GM18502 (cell line): ENCODE results near the gene OTOP3.

Source experiments
- ATAC-seq: cut with Tn5 transposase; IDR thresholded peaks from one replicate; pipeline ENCODE4 v1.9.1; 2021; ENCODE audit warnings: mild to moderate bottlenecking; ENCODE audit not compliant: unreplicated experiment, poor library complexity

The OTOP3 gene

GRCh38 chr17:74937064-74938051 lies 1.7 kb downstream of the OTOP3 start:
- ATAC-seq = no peak

GRCh38 chr17:74938194-74938950 lies 2.7 kb downstream of the OTOP3 start:
- ATAC-seq = no peak

- ATAC-seq = no peak
Observed at GRCh38 chr17:74939534-74939933, 3.8 kb downstream of the OTOP3 start.

GRCh38 chr17:74941128-74941725 lies 5.5 kb downstream of the OTOP3 start:
- ATAC-seq = no peak

- ATAC-seq = no peak
Observed at GRCh38 chr17:74943808-74944522, 8.3 kb downstream of the OTOP3 start.

- peak; percentile 54 for ATAC-seq
Observed at GRCh38 chr17:74945543-74945942, 9.8 kb downstream of the OTOP3 start.

GRCh38 chr17:74946641-74947040 lies 10.9 kb downstream of the OTOP3 start:
- no peak for ATAC-seq

GRCh38 chr17:74947041-74947754 lies 11.5 kb downstream of the OTOP3 start:
- ATAC-seq = no peak

- no peak for ATAC-seq
Observed at GRCh38 chr17:74949455-74950115, 13.9 kb downstream of the OTOP3 start.

GRCh38 chr17:74950207-74950606 lies 14.5 kb downstream of the OTOP3 start:
- no peak for ATAC-seq

GRCh38 chr17:74951065-74951464 lies 15.4 kb downstream of the OTOP3 start:
- no peak for ATAC-seq

GRCh38 chr17:74951680-74952421 lies 16.2 kb downstream of the OTOP3 start:
- ATAC-seq = no peak

- ATAC-seq = no peak
Observed at GRCh38 chr17:74952431-74953133, 16.9 kb downstream of the OTOP3 start.

GRCh38 chr17:74953134-74953687 lies 17.5 kb downstream of the OTOP3 start:
- ATAC-seq = no peak

- ATAC-seq = no peak
Observed at GRCh38 chr17:74954115-74954514, 18.4 kb downstream of the OTOP3 start.

GRCh38 chr17:74954665-74955421 lies 19.1 kb downstream of the OTOP3 start:
- ATAC-seq = no peak

GRCh38 chr17:74956093-74956492 lies 20.4 kb downstream of the OTOP3 start:
- no peak for ATAC-seq
